GM19351 (cell line): ENCODE data around the gene BTG4.

Source experiments
- ATAC-seq: cut with Tn5 transposase; IDR thresholded peaks from one replicate; pipeline ENCODE4 v1.9.1; 2021; ENCODE audit warnings: mild to moderate bottlenecking, moderate library complexity; ENCODE audit not compliant: unreplicated experiment

BTG4 gene

DNA sequence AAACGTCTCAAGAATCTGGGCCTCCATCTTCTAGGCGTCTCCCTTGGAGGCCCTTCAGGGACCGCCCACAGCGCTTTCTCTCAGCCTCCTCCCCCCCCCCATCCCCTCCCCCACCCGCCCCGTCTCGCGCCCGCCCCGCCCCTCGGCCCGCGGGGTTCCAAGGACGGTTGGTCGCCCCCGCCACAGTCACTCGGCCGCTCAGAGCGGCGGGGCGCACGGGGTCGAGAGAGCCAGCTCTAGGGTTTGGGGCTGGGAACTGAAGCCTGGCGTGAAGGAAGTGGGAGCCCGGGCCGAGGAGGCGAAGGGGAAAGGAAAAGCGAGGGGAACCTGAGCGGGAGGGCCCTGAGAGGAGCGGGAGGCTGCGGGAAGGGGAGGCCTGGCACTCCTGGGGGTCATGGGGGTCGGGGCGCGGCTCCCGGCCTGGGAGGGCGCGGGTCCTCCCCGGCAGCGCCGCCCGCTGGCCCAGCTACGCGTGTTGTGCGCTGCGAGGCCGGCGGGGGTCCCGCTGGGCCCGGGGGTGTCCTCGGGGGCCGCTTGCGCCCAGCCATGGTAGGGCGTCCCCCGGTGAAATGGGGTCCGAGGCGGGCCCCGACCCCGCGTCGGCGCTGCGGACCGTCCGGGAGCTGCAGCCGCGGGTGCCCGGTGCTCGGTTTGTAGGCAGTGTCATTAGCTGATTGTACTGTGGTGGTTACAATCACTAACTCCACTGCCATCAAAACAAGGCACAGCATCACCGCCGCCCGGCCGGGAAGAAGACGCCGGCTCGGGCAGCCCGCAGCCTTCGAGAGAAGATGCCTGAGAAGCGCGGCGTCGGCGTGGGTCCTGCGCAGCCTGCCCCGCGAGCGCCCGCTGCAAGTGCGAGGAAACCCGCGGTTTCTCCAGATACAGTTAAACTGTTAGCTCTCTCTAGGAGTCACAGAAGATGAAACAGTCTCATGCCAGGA lies at the start of gene BTG4:
Gene BTG4 (minus strand): TSS at position 91 of the 944 bp plus-strand sequence. CDS start 13,610 bp downstream, outside the sequence.
- peak; percentile 51 for ATAC-seq

DNA sequence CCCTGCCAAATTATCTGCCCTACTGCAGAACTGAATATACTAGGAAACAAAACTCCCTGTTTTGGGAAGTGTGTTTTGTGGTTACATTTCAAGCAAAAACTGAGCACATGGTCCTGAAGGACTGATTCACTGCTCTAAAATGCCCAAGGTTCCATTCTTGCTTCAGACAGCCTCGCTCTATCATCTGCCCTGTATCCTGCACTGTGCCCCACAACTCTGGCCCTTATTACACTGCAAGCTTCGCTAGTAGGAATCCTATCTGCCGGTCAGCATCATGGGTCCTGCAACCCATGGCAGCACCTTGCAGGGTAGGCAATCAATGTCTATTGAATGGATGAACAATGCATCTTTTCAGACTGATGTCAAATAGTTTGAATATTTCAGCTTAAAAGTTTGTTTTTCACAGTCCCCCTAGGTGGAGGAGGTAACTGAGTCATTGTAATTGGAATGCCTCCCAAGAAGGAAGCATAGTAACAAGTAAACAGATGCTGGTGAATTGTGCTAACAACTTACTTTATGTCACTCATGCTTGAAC lies 49.7 kb upstream of the BTG4 start:
- no peak for ATAC-seq

DNA sequence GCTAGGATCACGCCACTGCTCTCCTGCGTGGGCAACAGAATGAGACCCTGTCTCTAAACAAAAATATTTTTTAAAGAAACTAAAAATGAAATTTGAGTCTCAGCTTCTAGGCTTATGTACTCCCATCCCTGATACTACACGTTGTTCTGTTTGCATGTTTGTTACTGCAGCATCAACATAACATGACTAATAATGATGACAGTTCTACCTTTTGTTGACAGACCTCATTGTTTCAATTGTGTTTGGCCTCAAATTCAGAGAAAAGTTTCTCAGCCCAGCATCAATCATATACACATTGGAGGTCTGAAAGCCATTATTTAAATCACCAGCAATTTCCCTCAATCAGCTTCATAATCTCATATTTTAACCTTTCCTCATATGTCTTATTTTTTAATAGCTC lies 49.1 kb upstream of the BTG4 start:
- no peak for ATAC-seq

DNA sequence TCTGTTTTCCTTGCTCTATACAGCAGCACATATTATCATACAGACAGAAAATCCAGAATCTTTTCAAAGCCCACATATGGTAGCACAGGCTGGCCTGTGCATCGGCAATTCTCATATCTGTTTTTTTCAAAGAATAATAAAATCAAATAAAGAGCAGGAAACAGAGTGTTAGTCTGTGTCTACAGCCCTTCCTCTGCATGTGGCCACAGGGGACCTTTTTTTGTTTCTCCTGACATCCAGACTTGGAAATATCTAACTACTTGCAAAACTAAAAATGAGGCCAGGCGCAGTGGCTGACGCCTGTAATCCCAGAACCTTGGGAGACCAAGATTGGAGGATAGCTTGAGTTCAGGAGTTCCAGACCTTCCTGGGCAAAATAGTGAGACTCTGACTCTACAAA lies 48.6 kb upstream of the BTG4 start:
- ATAC-seq: no peak

DNA sequence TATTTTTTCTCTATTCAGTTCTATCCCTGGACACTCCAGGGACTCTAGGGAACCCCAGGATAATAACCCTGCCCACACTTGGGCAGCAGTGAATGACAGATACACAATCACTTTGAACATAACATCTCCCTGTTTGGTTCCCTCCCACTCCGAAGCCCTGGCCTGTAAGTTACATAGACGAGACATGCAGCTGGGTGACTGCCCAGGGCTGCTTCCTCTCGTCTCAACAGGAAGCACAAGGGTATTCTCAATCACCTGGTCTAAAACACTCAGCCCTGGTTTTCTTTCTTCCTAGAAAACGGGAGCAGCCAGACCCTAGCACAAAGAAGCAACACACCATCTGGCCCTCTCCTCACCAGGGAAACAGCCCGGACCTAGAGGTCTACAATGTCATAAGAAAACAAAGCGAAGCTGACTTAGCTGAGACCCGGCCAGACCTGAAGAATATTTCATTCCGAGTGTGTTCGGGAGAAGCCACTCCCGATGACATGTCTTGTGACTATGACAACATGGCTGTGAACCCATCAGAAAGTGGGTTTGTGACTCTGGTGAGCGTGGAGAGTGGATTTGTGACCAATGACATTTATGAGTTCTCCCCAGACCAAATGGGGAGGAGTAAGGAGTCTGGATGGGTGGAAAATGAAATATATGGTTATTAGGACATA lies 47.7 kb upstream of the BTG4 start:
- no peak for ATAC-seq

DNA sequence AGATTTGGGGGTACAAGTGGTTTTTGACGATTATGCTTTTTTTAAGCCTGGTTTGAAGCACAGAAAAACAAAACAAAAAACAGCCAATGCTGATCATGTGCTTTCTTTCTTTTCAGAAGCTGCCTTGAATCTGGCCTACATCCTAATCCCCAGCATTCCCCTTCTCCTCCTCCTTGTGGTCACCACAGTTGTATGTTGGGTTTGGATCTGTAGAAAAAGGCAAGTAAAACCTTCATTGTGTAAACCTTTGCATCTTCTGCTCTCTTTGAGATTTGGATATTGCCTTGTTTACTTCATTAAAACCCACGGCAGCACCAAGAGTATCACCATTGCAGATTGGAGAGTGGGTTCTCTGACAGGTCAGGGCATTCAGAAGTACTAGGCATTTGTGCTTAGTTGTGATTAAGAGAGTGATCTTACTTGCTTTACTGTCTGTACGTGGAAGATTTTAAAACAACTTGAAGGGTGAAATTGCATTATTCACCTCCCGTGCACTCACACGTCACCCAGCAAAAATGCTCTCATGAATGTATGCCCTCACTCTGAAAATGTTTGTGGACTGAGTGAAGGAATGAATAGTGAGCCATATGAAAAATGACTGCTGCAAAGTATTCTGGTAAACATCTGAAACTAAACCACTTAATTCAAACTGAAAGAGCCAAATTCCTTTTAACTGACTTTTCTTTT lies 45.4 kb upstream of the BTG4 start:
- ATAC-seq: no peak

DNA sequence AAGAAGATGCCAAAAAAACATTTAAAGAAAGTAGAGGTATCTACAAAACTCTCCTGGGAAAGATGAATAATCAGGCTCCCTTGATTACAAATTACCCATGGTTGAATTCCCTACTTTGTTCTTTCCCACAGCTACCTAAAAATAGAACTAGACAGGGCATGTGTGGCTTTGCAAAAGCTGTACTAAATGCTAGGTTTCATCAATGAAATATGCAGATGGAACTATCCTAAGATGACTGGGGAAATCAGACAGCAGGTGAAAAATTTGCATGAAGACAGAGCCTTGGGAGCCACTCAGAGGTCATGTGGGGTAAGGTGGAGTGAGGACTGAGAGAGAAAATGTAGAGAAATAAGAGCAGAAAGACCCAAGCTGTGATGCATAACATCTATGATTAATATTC lies 43.1 kb upstream of the BTG4 start:
- ATAC-seq: no peak

DNA sequence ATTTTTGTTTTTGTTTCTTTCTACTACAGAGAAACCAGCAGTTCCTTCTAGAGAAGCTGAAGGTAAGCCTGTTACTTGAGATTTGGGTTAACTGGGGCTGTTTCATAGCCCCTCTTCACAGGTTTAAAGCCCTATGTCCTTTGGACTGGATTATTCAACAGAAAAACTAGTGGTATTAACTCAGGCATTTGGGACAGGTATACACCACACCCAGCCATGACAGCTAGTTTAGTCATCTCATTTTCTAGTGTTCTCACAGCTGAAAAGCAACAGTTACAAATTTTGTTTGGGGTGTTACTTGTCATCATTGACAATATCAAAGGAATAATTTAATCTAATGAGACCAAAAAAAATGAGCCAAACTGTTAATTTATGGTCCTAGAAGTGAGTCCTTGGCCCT lies 42.3 kb upstream of the BTG4 start:
- ATAC-seq: no peak

DNA sequence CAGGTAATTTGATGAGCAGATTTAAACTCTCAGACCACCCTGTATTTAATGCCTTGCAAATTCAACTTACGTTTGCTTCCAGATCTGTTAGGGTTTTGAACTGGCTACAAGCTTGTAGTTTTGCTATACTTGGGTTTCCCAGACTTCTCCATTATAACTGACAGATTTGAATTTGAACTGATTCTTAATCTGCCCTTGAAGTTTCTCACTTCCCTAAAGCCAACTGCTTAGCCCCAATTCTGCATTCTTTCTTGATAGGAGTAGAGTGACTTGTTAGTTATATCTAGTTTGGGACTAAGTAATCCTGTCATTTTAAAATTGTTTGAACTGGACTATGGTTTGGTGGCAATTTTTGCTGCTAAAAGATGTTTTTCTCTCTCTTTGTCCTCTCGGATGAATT lies 38.1 kb upstream of the BTG4 start:
- no peak for ATAC-seq

DNA sequence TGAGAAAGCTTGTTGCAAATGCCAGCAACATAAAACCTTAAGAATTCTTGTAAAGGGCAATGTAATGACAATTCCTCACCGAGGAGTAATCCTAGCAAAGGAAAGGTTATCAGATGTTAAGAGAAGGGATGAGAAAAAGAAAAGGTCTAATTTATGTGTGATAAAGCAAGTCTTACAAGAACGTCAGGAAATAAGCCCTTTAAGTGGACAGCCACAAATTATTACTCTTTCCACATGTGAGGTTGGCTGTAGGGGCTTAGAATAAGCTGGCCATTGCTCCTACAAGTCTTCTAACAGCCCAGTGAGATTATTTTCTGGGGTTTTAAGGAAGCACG lies 37.6 kb upstream of the BTG4 start:
- no peak for ATAC-seq

DNA sequence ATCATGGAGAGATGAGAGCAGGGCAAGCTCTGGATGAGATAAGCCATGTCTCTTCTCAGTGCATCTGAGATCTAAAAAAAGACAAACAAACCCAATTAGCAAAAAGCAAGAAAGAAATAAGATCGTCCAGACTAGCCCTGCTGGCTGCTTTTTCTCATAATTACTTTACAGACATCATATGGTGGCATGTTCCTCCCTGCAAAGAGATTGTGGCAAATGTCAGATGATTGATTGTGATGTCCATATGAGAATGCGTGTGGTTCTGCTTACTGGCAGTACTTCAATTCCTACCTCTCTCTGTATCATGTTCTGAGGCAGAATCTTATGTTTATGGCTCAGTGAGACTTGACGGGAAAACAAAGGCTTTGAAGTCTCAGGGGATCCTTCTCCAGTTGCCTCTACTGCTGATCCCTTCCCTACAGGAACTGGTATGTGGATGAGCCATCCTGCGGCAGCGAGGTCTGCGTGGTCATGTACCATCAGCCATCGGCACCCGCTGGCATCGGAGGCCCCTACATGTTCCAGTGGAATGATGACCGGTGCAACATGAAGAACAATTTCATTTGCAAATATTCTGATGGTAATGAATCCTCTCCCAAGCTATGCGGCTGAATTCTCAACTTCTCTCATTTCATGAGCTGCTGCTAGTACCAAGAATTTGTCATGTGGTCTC lies 37.1 kb upstream of the BTG4 start:
- ATAC-seq: no peak

DNA sequence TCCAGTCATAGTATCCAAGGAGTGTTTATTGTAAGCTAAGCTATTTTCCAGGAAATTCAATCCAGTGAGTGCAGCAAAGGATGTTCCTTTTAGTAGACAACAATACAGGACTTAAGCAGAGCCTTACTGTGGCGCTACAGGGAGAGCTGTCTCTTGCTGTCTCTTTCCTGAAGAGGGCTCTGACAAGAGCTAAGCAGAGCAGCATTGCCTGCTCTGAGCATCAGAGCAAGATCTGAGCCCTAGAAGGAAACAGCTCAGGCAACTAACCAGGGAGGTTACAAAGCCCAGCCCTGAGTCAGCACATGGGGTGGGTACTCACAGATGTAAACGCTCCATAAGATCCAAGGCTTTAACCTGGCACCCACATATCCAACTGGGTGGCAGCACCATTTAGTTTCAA lies 36.3 kb upstream of the BTG4 start:
- no peak for ATAC-seq

DNA sequence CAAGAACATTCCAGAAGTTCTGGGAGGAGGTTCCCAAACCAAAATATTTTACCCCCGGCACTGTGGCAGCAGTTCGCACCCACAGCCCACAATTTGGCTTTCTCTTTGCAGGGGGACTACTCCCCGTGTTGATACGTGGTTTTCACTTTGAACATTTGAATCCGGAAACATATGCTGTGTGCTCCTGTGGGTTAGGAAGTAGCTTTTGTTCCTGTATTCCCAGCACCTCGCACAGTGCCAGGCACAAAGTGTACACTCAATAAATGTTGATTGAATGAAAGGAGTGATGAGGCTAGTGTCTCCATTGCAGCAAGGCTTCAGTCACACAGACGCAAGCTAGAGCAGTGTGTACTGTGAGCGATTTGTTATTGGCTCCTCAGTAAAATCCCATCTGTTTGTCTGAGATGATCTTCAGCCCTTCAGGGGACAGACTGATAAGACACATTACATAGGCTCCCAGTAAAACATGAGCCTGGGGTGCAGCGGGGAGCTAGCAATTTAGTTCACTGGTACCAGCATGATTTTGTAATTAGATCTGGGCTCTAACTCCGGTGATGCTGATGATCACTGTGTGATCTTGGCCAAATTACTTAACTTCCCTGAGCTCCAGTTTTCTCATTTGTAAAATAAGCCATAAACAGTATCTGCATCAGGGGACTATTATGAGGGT lies 30.6 kb upstream of the BTG4 start:
- ATAC-seq: no peak

DNA sequence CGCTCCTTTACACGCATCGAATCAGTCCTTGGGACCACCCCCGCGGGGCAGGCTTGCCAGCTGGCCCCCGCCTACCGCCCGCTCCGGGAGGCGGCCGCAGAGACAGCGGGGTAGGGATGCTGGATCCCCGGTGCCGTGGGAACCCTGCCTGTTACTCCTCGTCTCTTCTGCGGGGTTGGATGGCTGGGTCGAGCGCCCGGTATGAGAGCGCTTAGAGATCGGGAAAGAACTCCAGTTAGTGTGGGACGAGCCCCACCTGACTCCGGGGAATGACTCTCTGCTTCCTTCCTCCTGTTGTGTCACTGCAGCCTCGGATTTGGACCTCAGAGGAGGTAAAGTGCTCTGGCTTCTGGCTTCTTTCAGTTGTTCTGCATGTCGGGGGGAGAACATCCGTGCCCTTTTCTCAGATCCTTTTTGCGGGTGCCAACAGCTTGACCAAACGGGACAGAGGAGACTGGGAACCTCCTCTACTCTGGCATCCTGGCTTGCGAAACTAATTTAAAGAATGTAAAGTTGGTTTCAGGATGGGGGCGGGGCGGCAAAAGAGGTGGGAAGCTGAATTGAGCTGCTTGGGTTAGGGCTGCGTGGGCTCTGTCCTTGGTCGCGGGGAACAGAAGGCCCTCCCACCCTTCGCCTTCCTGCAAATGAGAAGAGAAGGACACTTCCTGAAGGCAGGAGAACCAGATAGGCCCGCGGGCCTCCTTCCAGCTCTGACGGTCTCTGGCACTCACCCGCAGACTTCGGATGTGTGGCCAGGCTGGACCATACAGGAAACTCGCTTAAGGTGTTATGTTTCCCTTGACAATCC lies 29.3 kb upstream of the BTG4 start:
- ATAC-seq: no peak

DNA sequence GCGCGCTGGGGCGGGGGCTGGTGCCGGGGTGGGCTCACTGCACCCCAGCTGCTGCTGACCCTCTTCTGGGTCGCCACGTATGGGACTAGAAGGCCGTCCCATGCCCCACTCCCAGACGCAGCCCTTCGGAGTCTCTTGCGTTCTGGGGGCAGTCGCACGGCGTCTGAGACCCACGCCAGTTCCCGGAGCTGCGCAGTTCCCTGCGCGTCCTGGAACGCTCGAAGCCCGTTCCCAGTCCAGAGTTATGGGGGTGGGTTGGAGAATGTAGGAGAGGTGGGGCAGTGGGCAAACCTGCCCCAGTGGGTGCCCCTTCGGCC lies 28.7 kb upstream of the BTG4 start:
- ATAC-seq: no peak

DNA sequence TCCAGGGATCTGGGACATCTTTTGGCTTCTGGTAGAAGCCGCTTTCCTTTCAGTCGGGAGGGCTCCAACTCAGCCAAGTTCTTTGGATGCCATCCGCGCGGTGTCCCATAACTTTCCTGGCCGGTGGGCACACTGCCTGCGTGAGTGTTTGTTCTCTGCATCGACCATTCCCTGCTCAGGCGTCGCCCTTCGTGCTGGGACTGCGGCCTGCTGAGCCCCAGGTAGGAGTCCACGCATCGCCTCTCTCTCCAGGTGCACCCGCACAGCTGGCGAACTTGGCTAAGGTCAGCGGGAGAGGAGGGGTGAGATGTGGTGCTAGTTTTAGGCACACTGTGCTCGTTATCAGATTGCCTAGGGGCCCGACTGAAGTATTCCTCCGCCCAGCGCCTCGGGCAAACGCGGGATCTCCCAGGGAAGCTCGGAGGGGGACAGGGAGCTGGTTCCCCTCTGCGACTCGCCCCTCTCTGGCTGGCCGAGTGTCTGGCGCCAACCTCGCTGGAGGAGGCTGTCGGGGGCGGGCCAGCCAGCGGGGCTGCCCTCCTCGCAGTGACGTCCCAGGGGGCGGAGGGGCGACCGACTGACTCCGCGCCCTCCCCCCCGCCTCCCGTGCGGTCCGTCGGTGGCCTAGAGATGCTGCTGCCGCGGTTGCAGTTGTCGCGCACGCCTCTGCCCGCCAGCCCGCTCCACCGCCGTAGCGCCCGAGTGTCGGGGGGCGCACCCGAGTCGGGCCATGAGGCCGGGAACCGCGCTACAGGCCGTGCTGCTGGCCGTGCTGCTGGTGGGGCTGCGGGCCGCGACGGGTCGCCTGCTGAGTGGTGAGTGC lies 28.1 kb upstream of the BTG4 start, which contains the start of gene LAYN:
Gene LAYN (plus strand): TSS at position 607 of the 823 bp plus-strand sequence. CDS start 124 bp downstream, at position 731.
- ATAC-seq: no peak

DNA sequence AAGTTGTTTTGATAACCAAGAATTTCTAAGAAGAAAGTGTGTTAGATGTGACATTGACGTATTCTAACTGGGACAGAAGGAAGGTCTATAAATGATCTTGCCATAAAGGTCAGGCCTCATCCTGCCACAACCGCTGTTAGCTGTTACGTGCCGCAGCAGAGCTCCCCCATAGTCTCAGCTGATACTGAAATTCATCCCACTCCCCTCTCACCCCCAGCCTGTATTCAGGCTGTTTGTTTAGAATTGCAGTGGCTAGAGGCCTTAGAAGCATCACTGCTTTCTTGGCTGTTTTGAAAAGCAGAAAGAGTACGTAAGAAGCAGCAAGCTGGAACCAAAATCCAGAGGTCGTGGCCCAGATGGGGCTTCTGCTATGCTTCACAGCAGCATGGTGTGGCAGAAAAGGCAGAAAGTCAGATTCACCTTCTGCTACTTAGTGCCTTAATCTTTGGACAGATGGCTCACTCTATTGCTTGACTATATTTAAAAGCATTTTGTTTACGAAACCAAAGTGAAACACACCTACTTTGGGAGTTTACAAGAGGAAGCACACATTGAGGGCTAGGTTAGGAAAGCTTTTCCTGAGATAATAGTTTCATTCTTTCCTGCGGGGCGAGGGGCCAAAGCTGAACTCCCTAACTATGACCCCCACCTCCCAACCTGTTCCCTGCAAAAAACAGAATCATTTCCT lies 27.4 kb upstream of the BTG4 start:
- no peak for ATAC-seq

DNA sequence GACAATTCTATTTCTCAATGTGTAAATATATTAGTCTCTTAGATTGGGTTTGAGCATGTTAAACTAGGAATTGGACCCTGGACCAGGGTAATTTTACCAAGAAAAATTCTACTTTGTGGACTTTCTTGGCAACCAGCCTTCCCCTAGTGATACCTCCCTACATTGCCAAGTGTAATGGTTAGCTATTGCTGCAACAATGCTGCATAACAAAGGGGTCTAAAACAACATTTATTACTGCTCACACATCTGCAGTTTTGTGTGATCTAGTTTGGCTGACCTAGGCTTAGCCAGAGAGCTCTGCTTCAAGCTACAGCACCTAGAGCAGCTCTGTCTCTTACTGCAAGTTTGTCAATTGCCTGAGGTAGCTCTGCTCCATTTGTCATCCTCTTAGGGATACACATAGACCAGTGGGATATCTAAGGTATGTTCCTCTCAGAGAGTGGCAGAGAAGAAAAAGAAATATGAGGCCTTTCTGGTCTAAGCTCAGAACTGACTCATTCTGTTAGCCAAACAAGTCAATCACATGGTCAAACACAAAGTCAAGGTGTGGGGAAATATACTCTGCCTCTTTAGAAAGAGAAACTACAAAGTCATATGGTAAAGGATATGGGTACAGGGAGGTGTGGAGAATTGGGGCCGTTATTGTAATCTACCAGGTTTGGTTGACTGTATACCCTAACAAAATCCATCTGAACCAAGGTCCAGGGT lies 26.4 kb upstream of the BTG4 start:
- no peak for ATAC-seq
